ENCODE results near the gene MSANTD2.

MSANTD2 gene

GRCh38 chr11:124839128-124839971, 39.1 kb upstream of the MSANTD2 start:
- ATAC-seq (ENCODE audit: low read depth) (peak; percentile 15; the same call in 1 of the 3 replicates), DNase-seq (ENCODE audit: low spot score) (no peak)
- no peaks in the 10 kb centered on the region for H3K9me3 ChIP-seq (ENCODE audit: severe bottlenecking)
- peak overlapping the region; percentile 21 for H3K4me3 ChIP-seq (ENCODE audit: severe bottlenecking)
- H3K4me1 ChIP-seq (ENCODE audit: insufficient read depth, poor library complexity, severe bottlenecking), result no peaks in the 10 kb centered on the region
- H3K36me3 ChIP-seq (ENCODE audit: low read depth), result no peaks in the 10 kb centered on the region
- peaks cover 68% of the 10 kb centered on the region for H3K27me3 ChIP-seq (ENCODE audit: insufficient read depth, poor library complexity, severe bottlenecking)
- no peak for TF ChIP-seq CTCF (IDR thresholded peaks at IDR 0.05; ENCODE audit: poor library complexity, severe bottlenecking)
- no peak overlapping the region for H3K27ac ChIP-seq (ENCODE audit: poor library complexity, severe bottlenecking)

- no peaks in the 10 kb centered on the region for H3K9me3 ChIP-seq (ENCODE audit: severe bottlenecking)
- H3K4me1 ChIP-seq (ENCODE audit: insufficient read depth, poor library complexity, severe bottlenecking), result no peaks in the 10 kb centered on the region
- no peak for TF ChIP-seq CTCF (IDR thresholded peaks at IDR 0.05; ENCODE audit: poor library complexity, severe bottlenecking)
- H3K27me3 ChIP-seq (ENCODE audit: insufficient read depth, poor library complexity, severe bottlenecking), result peaks cover 62% of the 10 kb centered on the region
- H3K36me3 ChIP-seq (ENCODE audit: low read depth), result no peaks in the 10 kb centered on the region
- H3K27ac ChIP-seq (ENCODE audit: poor library complexity, severe bottlenecking), result no peak overlapping the region
- H3K4me3 ChIP-seq (ENCODE audit: severe bottlenecking), result no peak overlapping the region
- ATAC-seq (ENCODE audit: low read depth) (no peak), DNase-seq (ENCODE audit: low spot score) (no peak)
These were observed 38.6 kb upstream of the MSANTD2 start for GRCh38 chr11:124838805-124839127.

GRCh38 chr11:124837491-124837856, 37.3 kb upstream of the MSANTD2 start:
- peak; percentile 54 for ATAC-seq (ENCODE audit: low read depth)
- no peak for DNase-seq (ENCODE audit: low spot score)
- no peaks in the 10 kb centered on the region for H3K4me1 ChIP-seq (ENCODE audit: insufficient read depth, poor library complexity, severe bottlenecking)
- no peak overlapping the region for H3K27ac ChIP-seq (ENCODE audit: poor library complexity, severe bottlenecking)
- no peaks in the 10 kb centered on the region for H3K36me3 ChIP-seq (ENCODE audit: low read depth)
- no peaks in the 10 kb centered on the region for H3K9me3 ChIP-seq (ENCODE audit: severe bottlenecking)
- peaks cover 49% of the 10 kb centered on the region for H3K27me3 ChIP-seq (ENCODE audit: insufficient read depth, poor library complexity, severe bottlenecking)
- peak; percentile 77 for TF ChIP-seq CTCF (IDR thresholded peaks at IDR 0.05; ENCODE audit: poor library complexity, severe bottlenecking)
- H3K4me3 ChIP-seq (ENCODE audit: severe bottlenecking), result no peak overlapping the region

GRCh38 chr11:124835918-124836317, 35.7 kb upstream of the MSANTD2 start:
- Histone ChIP-seq H3K36me3 (ENCODE audit: low read depth) (no peaks in the 10 kb centered on the region), H3K4me3 (ENCODE audit: severe bottlenecking) (no peak overlapping the region), H3K4me1 (ENCODE audit: insufficient read depth, poor library complexity, severe bottlenecking) (no peaks in the 10 kb centered on the region), H3K27me3 (ENCODE audit: insufficient read depth, poor library complexity, severe bottlenecking) (peaks cover 34% of the 10 kb centered on the region), H3K9me3 (ENCODE audit: severe bottlenecking) (no peaks in the 10 kb centered on the region), H3K27ac (ENCODE audit: poor library complexity, severe bottlenecking) (no peak overlapping the region)
- ATAC-seq (ENCODE audit: low read depth), result no peak
- TF ChIP-seq CTCF (IDR thresholded peaks at IDR 0.05; ENCODE audit: poor library complexity, severe bottlenecking), result no peak
- DNase-seq (ENCODE audit: low spot score), result no peak

- H3K4me3 ChIP-seq (ENCODE audit: severe bottlenecking), result no peak overlapping the region
- H3K4me1 ChIP-seq (ENCODE audit: insufficient read depth, poor library complexity, severe bottlenecking), result no peaks in the 10 kb centered on the region
- peaks cover 21% of the 10 kb centered on the region for H3K27me3 ChIP-seq (ENCODE audit: insufficient read depth, poor library complexity, severe bottlenecking)
- TF ChIP-seq CTCF (IDR thresholded peaks at IDR 0.05; ENCODE audit: poor library complexity, severe bottlenecking), result no peak
- ATAC-seq (ENCODE audit: low read depth), result no peak
- no peaks in the 10 kb centered on the region for H3K9me3 ChIP-seq (ENCODE audit: severe bottlenecking)
- no peak for DNase-seq (ENCODE audit: low spot score)
- no peaks in the 10 kb centered on the region for H3K36me3 ChIP-seq (ENCODE audit: low read depth)
- no peak overlapping the region for H3K27ac ChIP-seq (ENCODE audit: poor library complexity, severe bottlenecking)
These were observed 34.4 kb upstream of the MSANTD2 start for GRCh38 chr11:124834526-124835180.
